Measurements from ENCODE around the gene FAM89B. TPM values are rescaled to one million over a fixed set of nuclear protein-coding genes. Genes with fewer than 3 reads are reported as not detected.

FAM89B gene
- total and polyA plus RNA-seq, 8 donors, result 22.7 to 49.1 (median 32.7) TPM

DNA sequence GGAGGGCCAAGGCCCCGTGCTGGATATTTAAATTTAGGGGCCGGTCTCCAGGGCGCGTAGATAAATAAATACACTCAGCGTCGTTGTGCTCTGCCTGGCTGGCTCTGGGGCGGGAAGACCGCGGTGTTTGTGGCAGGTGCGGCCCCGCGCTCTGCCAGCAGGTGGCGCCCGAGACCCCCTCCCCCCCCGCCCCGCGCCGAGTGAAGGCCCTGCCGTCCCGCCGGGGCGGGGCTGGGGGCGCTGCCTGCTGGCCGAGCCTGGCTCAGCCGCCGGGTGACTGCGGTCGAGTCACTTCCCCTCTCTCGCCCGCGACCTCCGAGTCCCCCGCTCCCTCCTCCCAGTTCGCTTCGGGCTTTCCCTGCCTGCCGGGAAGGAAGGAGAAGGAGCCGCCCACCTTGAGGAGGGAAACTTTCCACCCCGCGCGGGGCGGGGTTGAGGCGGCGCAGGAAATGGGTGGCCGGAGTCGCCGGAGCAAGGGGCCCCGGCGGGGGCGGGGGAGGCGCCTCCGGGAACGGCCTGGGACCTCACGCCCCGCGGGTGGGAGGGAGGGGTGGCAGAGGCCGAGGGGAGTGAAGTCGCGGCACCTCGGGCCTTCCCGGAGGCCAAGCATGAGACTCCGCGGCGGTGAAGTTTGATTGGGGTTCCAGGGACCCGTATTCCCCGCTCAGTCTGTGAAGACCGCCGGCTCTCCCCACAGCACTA lies 1.9 kb downstream of the FAM89B start:
- Histone ChIP-seq H3K27ac (peak overlapping the region; percentile 40 to 86 (median 62)), H3K4me1 (peaks cover 14 to 34% (median 14%) of the 10 kb centered on the region in 3 donors), H3K9me3 (no peaks in the 10 kb centered on the region), H3K36me3 (no peaks in the 10 kb centered on the region), H3K27me3 (no peaks in the 10 kb centered on the region), H3K4me3 (peak overlapping the region; percentile 16 to 88 (median 72))
- TF ChIP-seq, protein P1, sequence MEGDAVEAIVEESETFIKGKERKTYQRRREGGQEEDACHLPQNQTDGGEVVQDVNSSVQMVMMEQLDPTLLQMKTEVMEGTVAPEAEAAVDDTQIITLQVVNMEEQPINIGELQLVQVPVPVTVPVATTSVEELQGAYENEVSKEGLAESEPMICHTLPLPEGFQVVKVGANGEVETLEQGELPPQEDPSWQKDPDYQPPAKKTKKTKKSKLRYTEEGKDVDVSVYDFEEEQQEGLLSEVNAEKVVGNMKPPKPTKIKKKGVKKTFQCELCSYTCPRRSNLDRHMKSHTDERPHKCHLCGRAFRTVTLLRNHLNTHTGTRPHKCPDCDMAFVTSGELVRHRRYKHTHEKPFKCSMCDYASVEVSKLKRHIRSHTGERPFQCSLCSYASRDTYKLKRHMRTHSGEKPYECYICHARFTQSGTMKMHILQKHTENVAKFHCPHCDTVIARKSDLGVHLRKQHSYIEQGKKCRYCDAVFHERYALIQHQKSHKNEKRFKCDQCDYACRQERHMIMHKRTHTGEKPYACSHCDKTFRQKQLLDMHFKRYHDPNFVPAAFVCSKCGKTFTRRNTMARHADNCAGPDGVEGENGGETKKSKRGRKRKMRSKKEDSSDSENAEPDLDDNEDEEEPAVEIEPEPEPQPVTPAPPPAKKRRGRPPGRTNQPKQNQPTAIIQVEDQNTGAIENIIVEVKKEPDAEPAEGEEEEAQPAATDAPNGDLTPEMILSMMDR (IDR thresholded peaks at IDR 0.05), result peak; percentile 96 to 99 (median 98)
- ATAC-seq, result peak; percentile 48 to 64 (median 60)
- DNase-seq, result peak; percentile 86 to 93 (median 92)
- no peak for FAIRE-seq
- intact Hi-C loops (cut with DNase I), result no loop called here
- WGBS, 2 donors, result 1% methylated on average over 43 to 67 of the region's 67 CpGs

DNA sequence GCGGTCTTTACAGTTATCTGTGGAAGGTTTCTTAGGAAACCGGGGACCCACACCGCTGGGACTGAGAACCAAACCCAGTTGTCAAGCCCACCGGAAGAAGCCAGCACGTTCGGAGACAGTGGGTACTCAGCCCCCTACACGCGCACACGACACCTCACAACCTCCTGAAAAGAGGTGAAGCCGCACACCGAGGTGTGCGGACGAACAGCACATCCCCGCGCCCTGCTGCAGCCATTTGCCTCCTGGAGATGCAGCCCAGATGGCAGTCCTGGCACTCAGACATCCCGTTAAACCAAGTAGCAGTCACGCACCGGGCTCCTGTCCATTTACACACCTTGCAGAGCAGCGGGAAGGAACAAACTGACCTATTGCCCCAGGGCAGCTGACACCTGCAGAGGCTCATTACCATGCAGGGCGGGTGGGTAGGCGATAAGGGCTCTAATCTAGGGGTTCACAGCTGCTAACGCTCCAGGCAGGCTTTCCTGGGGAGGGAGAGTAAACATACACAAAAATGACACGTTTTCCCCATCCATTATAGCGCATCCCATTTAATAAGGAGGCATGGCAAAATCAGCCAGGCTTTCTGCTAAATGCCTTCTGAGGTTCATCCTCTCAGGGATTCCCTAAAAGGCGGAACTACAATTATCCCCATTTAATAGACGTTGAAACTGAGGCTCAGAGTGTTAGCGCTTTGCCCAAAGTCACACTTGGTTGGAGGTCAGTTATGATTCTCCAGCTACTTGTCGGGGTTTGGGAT lies 2.7 kb downstream of the FAM89B start:
- FAIRE-seq (no peak), ATAC-seq (peak; percentile 5 to 21 (median 13)), DNase-seq (peak in 4 of 6 donors; percentile 63 to 77 (median 74))
- Histone ChIP-seq H3K4me3 (peak overlapping the region; percentile 16 to 88 (median 72)), H3K4me1 (peaks cover 13 to 34% (median 13%) of the 10 kb centered on the region in 3 donors), H3K27me3 (no peaks in the 10 kb centered on the region), H3K9me3 (no peaks in the 10 kb centered on the region), H3K36me3 (no peaks in the 10 kb centered on the region), H3K27ac (peak overlapping the region; percentile 40 to 86 (median 62))
- 21 to 31% methylated on average over 28 of the region's 28 CpGs for WGBS, 2 donors
- intact Hi-C loops (cut with DNase I), result no loop called here
- TF ChIP-seq, protein P1 (IDR thresholded peaks at IDR 0.05), result no peak

GRCh38 chr11:65575568-65576231 lies 3.4 kb downstream of the FAM89B start, which contains the start of gene EHBP1L1:
EHBP1L1 (plus strand) TSS chr11:65576053; CDS start chr11:65576303, 250 bp downstream.
- WGBS, 2 donors, result 2 to 5% methylated on average over 51 to 69 of the region's 69 CpGs
- FAIRE-seq (no peak), ATAC-seq (peak; percentile 7 to 27 (median 14)), DNase-seq (peak in 4 of 6 donors; percentile 62 to 85 (median 72))
- Histone ChIP-seq H3K36me3 (no peaks in the 10 kb centered on the region), H3K27ac (peak within 1 kb of the TSS; percentile 9 to 86 (median 57)), H3K4me1 (peaks cover 13 to 34% (median 13%) of the 10 kb centered on the region in 3 donors), H3K4me3 (peak within 1 kb of the TSS; percentile 23 to 88 (median 72)), H3K9me3 (no peaks in the 10 kb centered on the region), H3K27me3 (no peaks in the 10 kb centered on the region)
- intact Hi-C loops (cut with DNase I), result no loop called here
- TF ChIP-seq, protein P1 (IDR thresholded peaks at IDR 0.05), result no peak

GRCh38 chr11:65576232-65576866 lies 4.0 kb downstream of the FAM89B start:
- 30 to 61% methylated on average over 11 to 26 of the region's 26 CpGs for WGBS, 2 donors
- H3K27me3 ChIP-seq, result no peaks in the 10 kb centered on the region
- peaks cover 6 to 29% (median 9%) of the 10 kb centered on the region in 3 donors for H3K4me1 ChIP-seq
- H3K9me3 ChIP-seq, result no peaks in the 10 kb centered on the region
- FAIRE-seq, result no peak
- TF ChIP-seq, protein P1 (IDR thresholded peaks at IDR 0.05), result no peak
- no peaks in the 10 kb centered on the region for H3K36me3 ChIP-seq
- peak in 2 of 6 donors; percentile 45 to 51 for DNase-seq
- peak overlapping the region; percentile 23 to 88 (median 56) for H3K4me3 ChIP-seq
- no peak for ATAC-seq
- peak overlapping the region in 3 of 4 donors; percentile 38 to 57 (median 55) for H3K27ac ChIP-seq
- intact Hi-C loops (cut with DNase I), result no loop called here

Data from pancreas (tissue), 10 donors.